HL-60/S4 treated with retinoic acid at 250 ng/mL for 4 days and 3 days (cell line): ENCODE results near the gene LCE3A.

Experiments
- in situ Hi-C: fragments of 300-500 bp; cut with MboI; formaldehyde crosslinking; loops from 2 replicates; pipeline ENCODE4 v1.7.0; 2022; ENCODE audit warnings: low sequenced_read_pairs

Gene LCE3A

GRCh38 chr1:152577168-152577567 lies 45.7 kb downstream of the LCE3A start:
- in situ Hi-C loops = no loop called here
